GDM1 (cell line): ENCODE data around the gene PHF12.

Experiments
- DNase-seq: peaks from one replicate; lab custom pipeline; 2025; lab: John Stamatoyannopoulos, UW

The PHF12 gene

DNA sequence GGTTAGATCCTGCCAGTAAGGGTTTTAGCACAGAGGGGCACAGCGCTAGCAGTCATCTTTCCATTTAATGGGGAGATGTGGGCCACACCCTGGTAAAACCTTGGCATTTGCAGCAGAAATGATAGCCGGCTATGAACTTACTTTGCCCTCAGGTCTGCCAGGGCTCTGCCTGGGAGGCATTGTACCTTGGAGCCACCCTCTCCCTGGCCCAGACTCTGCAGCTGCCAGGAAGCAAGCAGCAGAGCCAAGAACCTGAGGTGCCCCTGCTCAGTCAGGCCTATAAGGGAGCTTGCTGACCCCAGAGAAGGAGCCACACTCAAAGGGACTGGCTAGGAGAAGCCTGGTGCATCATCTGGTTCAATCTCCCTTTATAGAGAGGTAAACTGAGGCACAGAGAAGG is 23.7 kb upstream of the PHF12 start:
- no peak for DNase-seq

- DNase-seq, result no peak
These were observed 23.1 kb upstream of the PHF12 start for GRCh38 chr17:28974451-28974850.

GRCh38 chr17:28973425-28973824 is 22.1 kb upstream of the PHF12 start:
- no peak for DNase-seq

- DNase-seq, result no peak
These were observed 21.1 kb upstream of the PHF12 start for GRCh38 chr17:28972437-28972836.

DNA sequence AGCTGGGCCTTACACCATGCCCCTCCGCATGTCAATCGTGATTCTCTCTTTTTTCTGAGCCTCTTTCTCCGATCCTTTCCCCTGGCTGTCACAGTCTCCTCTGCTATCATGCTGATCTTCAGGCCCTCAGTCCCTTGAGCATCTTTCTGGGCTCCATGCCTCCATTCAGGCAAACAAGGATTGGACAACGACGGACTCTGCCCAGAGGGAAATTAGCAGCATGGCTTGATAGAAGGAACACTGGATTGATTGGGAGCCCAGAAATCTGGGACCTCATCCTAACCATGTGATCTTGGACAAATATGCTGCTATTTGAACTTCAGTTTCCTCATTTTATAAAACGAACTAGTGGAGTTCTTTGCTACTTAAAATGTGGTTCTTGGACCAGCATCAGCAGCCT is 19.6 kb upstream of the PHF12 start:
- no peak for DNase-seq

DNA sequence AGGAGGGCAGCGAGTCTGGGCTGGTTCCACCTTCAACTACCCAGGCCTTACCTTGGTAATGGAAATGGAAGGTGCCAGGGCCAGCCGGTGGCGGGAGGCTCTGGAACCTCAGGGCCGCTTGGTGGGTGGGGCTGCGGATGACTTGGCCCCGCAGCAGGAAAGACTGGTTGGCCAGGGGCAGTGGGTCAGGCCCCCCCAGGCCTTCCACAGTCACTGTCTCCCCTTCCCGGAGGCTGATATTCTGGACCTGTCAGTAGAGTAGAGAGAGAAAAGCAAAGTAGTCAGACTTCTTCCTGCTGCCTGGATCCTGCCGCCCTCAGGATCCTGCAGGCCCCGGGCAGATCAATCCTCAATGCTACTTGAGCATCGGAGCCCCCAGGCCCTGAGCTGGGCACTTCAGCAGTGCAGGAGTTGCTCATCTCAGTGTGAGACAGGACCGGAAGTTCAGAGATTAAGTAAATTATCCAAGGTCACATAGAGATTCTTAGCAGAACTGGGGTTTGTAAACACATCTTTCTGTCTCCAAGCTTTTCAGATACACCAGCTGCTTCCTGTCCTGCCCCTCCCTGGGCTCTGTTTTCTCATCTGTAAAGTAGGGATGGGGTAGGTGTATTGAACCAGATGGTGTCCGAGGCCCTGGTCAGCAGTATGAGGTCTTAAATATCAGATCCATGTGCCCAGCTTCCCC is 18.5 kb upstream of the PHF12 start:
- DNase-seq, result no peak

- no peak for DNase-seq
These were observed 17.6 kb upstream of the PHF12 start for GRCh38 chr17:28968914-28969295.

GRCh38 chr17:28968231-28968913 is 17.1 kb upstream of the PHF12 start:
- no peak for DNase-seq

DNA sequence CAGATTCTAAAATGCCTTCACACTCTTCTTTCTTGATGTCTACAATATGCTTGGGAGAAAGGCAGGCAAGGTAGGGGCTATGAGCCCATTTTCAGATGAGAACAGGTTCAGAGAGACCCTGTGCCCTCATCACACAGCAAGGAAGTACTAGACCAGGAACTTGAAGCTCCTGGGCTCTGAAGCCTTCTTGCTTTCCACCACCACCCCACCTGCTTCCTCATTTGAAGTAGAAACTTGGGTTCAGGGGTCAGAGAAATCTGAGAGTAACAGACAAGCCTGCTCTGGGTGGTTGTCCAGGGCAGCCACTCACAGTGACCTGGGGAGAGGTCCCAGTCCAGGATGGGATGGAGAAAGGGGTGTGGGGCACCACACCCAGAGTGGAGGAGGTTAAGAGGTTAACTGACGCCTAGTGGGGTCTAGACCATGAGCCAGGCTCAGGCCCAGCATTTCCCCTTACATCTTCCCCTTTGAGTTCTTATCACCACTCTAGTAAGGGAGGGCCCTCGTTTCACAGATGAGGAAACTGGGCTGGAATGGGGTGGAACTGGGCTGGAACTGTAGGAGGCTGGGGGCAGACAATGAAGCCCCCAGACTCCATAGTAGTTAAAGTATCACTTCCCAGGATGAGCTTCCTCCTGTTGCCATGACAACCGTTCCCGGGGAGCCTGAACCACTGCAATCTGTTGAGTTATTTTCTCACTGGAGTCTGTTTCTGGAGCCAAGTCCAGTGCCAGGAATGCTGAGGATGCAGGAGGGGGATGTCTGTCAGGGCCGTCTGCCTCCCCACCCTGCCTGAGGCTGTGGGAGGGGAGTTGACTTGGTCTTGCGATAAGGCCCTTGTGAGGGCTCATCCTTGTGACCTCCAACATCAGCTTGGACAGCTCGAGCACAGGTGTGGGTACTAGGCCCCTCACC is 16.2 kb upstream of the PHF12 start:
- peak; percentile 34 for DNase-seq

- DNase-seq, result no peak
These were observed 12.5 kb upstream of the PHF12 start for GRCh38 chr17:28963841-28964240.

- DNase-seq, result no peak
These were observed 11.8 kb upstream of the PHF12 start for GRCh38 chr17:28963055-28963611.

- no peak for DNase-seq
These were observed 10.1 kb upstream of the PHF12 start for GRCh38 chr17:28961391-28961790.

GRCh38 chr17:28960256-28961061 is 9.1 kb upstream of the PHF12 start:
- DNase-seq, result no peak

DNA sequence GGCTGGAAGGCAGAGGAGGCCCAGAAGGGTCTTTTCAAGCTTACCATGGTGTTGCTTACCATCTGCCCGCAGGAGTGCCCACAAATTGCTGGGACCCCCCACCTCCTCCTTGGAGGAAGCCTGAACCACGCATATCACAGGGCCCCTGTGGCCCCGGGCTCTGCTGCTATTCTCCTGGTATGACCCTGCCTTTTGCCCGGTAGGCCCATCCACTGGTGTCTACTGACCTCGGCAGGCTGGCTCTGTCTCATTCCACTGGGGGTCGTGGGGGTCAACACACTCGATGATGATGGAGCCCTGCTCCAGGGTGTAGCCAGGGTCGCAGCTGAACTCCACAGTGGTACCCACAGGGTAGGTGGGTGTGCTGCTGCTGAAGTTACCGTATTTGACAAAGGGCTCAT is 8.2 kb upstream of the PHF12 start:
- no peak for DNase-seq

GRCh38 chr17:28958820-28959455 is 7.6 kb upstream of the PHF12 start:
- DNase-seq, result no peak

DNA sequence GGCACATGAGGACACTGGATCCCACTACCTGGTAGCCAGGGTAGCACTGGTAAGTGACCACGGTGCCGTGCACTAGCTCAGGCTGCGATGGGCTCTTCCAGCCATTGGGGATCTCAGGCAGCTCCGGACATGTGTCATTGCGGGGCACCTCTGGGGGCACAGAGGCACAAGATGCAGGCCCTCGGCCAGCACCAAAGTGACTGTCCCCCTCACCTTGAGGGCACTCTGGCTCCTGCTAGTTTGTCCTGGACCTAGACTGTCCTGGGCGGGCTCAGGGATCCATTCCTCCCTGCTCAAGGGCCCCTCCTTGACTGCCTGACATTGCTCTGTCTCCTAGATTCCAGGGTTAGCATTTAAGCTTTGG is 6.7 kb upstream of the PHF12 start:
- DNase-seq, result no peak

- DNase-seq, result no peak
These were observed 6.1 kb upstream of the PHF12 start for GRCh38 chr17:28957277-28957991.

DNA sequence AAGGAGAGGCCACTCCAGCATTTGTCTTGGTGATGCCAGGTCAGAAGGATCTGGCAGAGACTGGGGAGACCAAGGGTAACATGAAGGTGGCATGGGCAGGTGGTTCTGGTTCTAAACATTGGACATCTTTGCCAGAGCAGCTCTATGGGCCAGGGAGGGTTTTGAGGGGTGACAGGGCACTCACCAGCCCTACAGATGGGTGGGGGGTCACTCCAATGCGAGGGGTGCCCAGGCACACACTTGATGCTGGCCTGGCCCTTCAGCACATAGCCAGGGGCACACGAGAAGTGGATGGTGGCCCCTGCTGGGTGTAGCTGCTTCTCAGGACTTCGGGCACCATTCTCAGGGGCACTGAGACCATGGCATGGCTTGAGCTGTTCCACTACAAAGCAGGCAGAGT is 5.5 kb upstream of the PHF12 start:
- DNase-seq, result no peak

- DNase-seq, result no peak
These were observed 4.8 kb upstream of the PHF12 start for GRCh38 chr17:28956112-28956511.

DNA sequence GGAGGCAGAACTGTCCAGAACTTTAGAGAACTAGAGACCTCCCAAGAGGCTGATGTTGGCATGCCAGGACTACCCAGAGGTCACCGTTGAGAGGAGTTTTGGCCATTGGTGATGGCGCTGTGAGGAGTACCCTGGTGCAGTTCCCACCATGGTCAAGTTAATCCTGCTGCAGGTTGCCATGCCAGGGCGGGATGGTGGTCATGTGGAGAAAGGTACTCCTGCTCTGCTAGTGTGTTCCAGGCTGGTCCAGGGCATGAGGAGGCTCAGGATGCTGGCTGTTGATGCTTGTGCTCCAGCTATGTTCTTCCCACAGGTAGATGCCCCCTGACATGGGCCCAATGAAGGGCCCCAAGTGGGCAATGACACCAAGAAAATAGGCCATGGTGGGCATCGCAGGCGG is 4.1 kb upstream of the PHF12 start:
- no peak for DNase-seq

DNA sequence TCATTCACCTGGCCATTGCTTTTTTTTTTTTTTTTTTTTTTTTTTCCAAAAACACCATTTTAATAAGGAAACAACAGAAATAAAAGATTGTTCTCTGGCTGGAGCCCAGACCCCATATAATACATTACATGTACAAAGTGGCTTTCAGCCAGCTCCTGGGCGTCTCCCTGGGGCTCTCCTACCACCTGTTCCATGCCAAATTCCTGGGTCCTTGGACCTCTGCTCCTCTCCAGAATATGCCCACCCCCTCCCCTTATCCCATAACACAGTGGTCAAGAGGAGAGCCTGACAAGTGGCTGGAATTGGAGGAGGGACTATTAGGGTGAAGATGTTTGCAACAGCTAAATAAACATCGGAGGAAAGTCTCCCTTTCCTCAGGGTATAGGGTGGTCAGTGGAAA is 3.6 kb upstream of the PHF12 start:
- no peak for DNase-seq
